HepG2 (cell line): ENCODE measurements around the gene ANKS6. TPM values are rescaled to one million over a fixed set of nuclear protein-coding genes. Genes with fewer than 3 reads are reported as not detected.

Experiments
- ATAD3A ChIP-seq: sonication (generic); formaldehyde crosslinking; IDR thresholded peaks from 2 replicates; pipeline ENCODE4 v1.4.0; 2020; ENCODE audit warnings: missing genetic modification reagents
- ZC3H4 ChIP-seq: sonication (generic); formaldehyde crosslinking; IDR thresholded peaks from 2 replicates; pipeline ENCODE4 v1.4.0; 2020; ENCODE audit warnings: missing genetic modification reagents, borderline replicate concordance
- ZKSCAN1 ChIP-seq: fragments of 150-350 bp; IDR thresholded peaks from 2 replicates; pipeline ENCODE4 v1.6.1; 2014; ENCODE audit warnings: low read length
- ZNF142 ChIP-seq: sonication (generic); formaldehyde crosslinking; IDR thresholded peaks from 2 replicates; pipeline ENCODE4 v1.4.0; 2020; ENCODE audit warnings: missing genetic modification reagents
- ZNF780A ChIP-seq: sonication (generic); formaldehyde crosslinking; IDR thresholded peaks from 2 replicates; pipeline ENCODE4 v1.8.0; 2022; ENCODE audit warnings: mild to moderate bottlenecking, missing genetic modification reagents, moderate library complexity
- polyA plus RNA-seq, 8 experiments: library from polyadenylated mRNA; depleted of rRNA in 3 of 8; stranded (reverse) in 7 of 8; unstranded in 1 of 8; fragments of >200 nt; fragmentation: Illumina TruSeq in 4 of 8; extraction: Trizol in 4 of 8; gene quantifications; 2 replicates each; pipeline versions ENCODE4 v1.2.1 to v1.2.3, GENCODE V29; 2011 to 2016; ENCODE audit warnings: low read depth in 4 of 8, missing spikeins in 1 of 8, mixed read lengths in 1 of 8; ENCODE audit not compliant: insufficient read depth in 1 of 8
- total RNA-seq, 5 experiments: library from RNA; depleted of rRNA; stranded (reverse); fragments of >200 nt; fragmentation: Illumina TruSeq; extraction: Trizol; gene quantifications; 2 replicates each; pipeline ENCODE4 v1.2.3, GENCODE V29; 2016; ENCODE audit warnings: low read depth in 1 of 5
- TF ChIP-seq, protein P1 (sequence below): sonication (generic); formaldehyde crosslinking; IDR thresholded peaks from 2 replicates; pipeline ENCODE4 v1.9.0; 2021; ENCODE audit warnings: missing genetic modification reagents, borderline replicate concordance

The ANKS6 gene
- total and polyA plus RNA-seq, 2 of the 13 experiments (the other 11 are each of a cell fraction or from before 2014, with no cell fraction given) = 8.8 to 10.7 TPM

GRCh38 chr9:98714833-98715232, 81.5 kb downstream of the ANKS6 start (continued):
- no peak for TF ChIP-seq ZNF142 (CRISPR knock-in tag)
- TF ChIP-seq ZKSCAN1 = no peak
- TF ChIP-seq ZC3H4 (CRISPR knock-in tag) = no peak
- no peak for TF ChIP-seq ZNF780A (CRISPR knock-in tag)
- TF ChIP-seq ATAD3A (CRISPR knock-in tag) = no peak
- TF ChIP-seq, protein P1, sequence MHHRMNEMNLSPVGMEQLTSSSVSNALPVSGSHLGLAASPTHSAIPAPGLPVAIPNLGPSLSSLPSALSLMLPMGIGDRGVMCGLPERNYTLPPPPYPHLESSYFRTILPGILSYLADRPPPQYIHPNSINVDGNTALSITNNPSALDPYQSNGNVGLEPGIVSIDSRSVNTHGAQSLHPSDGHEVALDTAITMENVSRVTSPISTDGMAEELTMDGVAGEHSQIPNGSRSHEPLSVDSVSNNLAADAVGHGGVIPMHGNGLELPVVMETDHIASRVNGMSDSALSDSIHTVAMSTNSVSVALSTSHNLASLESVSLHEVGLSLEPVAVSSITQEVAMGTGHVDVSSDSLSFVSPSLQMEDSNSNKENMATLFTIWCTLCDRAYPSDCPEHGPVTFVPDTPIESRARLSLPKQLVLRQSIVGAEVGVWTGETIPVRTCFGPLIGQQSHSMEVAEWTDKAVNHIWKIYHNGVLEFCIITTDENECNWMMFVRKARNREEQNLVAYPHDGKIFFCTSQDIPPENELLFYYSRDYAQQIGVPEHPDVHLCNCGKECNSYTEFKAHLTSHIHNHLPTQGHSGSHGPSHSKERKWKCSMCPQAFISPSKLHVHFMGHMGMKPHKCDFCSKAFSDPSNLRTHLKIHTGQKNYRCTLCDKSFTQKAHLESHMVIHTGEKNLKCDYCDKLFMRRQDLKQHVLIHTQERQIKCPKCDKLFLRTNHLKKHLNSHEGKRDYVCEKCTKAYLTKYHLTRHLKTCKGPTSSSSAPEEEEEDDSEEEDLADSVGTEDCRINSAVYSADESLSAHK (CRISPR knock-in tag) = no peak
